HUES48 (cell line): Measurements from ENCODE around the gene GRM5.
"Not testable (repeated sequence)": the region's sequence is repeated elsewhere in the genome, so short reads cannot be mapped to it uniquely, and the experiment has no call there.

Experiments
- H3K27ac ChIP-seq: one replicate; pipeline ENCODE4 v1.7.0; 2013; ENCODE audit warnings: low read depth, low read length, inconsistent platforms
- H3K27me3 ChIP-seq: 2 replicates; pipeline ENCODE4 v1.6.1; 2013; ENCODE audit warnings: mild to moderate bottlenecking, low read length; ENCODE audit not compliant: control insufficient read depth, insufficient read depth
- H3K36me3 ChIP-seq: 2 replicates; pipeline ENCODE4 v1.6.1; 2013; ENCODE audit warnings: low read length; ENCODE audit not compliant: control insufficient read depth, insufficient read depth
- H3K4me1 ChIP-seq: 2 replicates; pipeline ENCODE4 v1.6.1; 2013; ENCODE audit warnings: mild to moderate bottlenecking, low read length; ENCODE audit not compliant: control insufficient read depth, insufficient read depth
- H3K4me3 ChIP-seq: 2 replicates; pipeline ENCODE4 v1.5.1; 2013; ENCODE audit warnings: mild to moderate bottlenecking, low read depth, low read length
- H3K9ac ChIP-seq: 2 replicates; pipeline ENCODE4 v1.6.1; 2013; ENCODE audit warnings: mild to moderate bottlenecking, low read depth, low read length, moderate library complexity
- H3K9me3 ChIP-seq: 2 replicates; pipeline ENCODE4 v1.6.1; 2013; ENCODE audit warnings: low read length; ENCODE audit not compliant: control insufficient read depth, insufficient read depth

GRM5 gene

DNA sequence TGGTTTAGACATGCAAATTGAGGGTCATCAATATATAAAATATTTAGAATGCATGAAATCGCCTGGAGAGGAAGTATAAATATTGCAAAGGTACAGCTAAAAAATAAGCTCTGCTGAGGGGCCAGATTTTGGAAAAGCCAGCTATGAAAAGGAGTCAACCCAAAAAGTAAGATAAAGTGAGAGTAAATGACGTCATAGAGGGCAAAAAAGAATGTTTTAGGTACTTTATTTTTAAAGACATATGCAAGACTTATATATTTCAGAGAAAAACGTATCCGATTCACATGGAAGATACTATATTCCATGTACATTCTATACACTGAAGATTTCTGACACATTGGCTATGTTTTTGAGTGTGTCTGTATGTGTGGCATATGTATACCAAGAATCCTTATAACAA is 13.6 kb downstream of the GRM5 start:
- H3K4me3 ChIP-seq = no peak overlapping the region
- H3K4me1 ChIP-seq = no peaks in the 10 kb centered on the region
- no peaks in the 10 kb centered on the region for H3K36me3 ChIP-seq
- no peaks in the 10 kb centered on the region; the same call in 1 of the 2 replicates for H3K9me3 ChIP-seq
- no peak overlapping the region for H3K27ac ChIP-seq
- H3K9ac ChIP-seq = no peak overlapping the region
- H3K27me3 ChIP-seq = no peaks in the 10 kb centered on the region

DNA sequence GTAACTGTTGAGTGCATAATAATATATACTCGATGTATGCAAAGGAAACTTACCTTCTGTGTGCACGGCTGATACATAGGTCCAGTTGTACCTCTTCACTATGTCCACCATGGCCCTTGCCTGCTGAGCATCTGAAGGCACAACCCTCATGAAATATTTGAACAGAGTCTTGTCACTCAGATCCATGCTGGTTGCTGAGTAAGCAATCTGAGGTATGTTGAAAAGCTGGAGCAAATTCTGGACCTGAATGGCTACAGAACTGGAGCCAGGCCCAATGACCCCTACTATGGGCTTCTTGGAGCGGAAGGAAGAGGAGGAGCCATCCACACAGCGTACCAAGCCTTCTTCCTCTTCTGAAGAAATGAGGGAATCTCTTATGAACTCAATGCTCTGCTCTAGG is 18.6 kb downstream of the GRM5 start:
- H3K27ac ChIP-seq, H3K4me3 ChIP-seq, H3K27me3 ChIP-seq, H3K9ac ChIP-seq, H3K4me1 ChIP-seq, H3K36me3 ChIP-seq, H3K9me3 ChIP-seq: not testable (repeated sequence)

DNA sequence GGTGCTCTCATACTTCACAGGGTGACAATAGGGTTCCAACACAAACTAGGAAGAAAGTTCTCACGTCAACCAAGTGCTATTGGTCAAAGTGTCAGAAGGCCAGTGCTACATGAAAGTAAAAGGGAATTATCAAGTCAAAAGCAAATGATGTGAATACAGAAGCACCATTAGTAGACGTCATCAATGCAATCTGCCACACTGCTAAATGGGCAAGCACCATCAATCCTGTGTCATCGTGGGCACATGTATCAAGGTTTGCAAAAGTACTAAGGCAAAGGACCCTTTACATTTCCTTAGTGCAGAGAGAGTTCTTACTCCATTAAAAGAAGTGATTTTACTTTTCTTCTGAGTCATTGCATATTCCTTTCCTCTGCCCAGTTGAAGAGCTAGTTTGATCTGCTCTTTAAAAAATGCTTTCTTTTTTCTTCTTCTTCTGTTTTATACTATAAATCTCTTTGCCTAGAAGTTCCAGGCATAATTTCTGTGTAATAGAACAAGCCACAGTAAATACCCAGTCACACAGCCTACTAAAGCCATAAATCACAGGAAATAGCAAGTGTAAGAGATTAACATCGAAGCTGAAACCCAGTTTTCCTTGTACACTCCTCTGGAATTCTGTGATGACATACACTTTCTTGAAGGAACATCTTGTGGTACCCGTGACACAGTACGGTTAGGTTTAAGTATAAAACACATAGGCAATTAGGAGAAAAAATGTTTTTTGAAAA is 21.8 kb downstream of the GRM5 start:
- H3K27ac ChIP-seq, H3K4me3 ChIP-seq, H3K36me3 ChIP-seq, H3K9ac ChIP-seq, H3K9me3 ChIP-seq, H3K4me1 ChIP-seq, H3K27me3 ChIP-seq: not testable (repeated sequence)

DNA sequence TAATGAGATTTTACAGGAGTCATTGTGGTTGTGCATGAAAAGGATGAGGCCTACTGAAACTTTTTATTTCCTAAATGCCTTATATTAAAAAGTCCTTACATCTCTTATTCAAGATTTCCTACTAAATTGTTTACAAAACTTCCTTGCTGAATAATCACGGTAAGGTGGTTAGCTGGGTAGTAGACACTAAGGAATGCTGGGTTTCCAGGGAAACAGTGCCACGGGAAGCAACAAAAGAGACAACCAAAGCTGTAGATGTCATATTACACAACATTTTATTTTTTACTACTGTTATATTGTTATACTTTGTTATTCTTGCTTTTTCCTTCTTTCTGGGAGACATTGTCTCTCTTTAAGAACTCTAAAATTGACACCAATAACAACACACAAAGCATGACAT is 36.1 kb downstream of the GRM5 start:
- not testable (repeated sequence) for H3K27ac ChIP-seq, H3K4me3 ChIP-seq

DNA sequence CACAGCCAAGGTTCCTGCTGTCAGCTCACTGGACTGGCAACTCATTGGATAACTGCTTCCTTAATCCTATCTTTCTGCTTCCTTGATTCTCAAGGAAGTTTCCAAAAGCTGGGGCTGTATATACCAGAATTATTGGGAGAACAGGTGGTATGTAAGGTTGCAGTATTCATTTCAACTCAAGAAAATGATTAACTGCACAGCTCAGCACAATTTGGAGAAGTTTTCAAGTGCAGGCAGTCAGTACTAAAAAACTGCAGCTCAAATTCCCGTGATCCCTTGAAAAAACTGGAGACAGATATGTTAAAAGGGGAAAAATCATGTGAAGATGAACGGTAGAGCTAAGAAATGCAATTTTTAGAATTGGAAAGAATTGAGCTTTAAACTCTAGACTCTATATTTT is 44.4 kb downstream of the GRM5 start:
- Histone ChIP-seq H3K27ac (no peak overlapping the region), H3K4me3 (no peak overlapping the region), H3K36me3 (no peaks in the 10 kb centered on the region), H3K4me1 (no peaks in the 10 kb centered on the region), H3K27me3 (no peaks in the 10 kb centered on the region), H3K9me3 (no peaks in the 10 kb centered on the region), H3K9ac (no peak overlapping the region)

More for the DNA sequence above, 36.1 kb downstream of the GRM5 start:
- not testable (repeated sequence) for H3K9ac ChIP-seq, H3K4me1 ChIP-seq, H3K9me3 ChIP-seq, H3K27me3 ChIP-seq, H3K36me3 ChIP-seq

DNA sequence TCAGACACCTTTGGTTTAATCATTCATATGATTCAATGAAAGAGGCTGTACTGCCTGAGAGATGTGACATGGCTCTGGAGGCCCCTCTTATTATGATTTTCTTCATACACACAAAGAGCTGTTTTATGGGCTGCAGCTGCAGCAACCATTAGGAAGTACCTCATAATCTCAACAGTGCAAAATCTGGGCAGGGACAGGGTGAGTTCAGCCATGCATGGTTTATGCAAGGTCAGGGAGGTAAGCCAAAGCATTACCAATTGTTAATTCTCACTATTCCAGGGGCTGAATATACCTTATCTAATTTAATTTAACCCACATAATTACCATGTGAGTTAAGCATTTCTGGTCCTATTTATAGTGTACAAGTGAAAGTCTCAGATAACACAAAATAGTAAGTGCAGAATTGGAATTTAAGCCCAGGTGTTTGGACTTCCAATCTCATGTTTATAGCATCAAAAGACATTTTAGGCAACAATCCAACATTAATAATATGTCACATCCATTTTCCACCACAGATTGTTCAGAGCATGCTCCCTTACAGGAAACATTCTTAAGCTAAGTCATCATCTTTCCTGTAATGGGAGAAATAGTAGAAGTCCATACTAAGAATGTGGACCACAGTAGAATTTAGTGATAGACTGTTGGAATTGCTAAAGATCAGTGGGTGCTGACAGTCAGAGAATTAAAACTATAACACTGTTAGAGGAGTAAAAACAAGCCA is 45.8 kb downstream of the GRM5 start:
- not testable (repeated sequence) for H3K36me3 ChIP-seq, H3K4me3 ChIP-seq, H3K27ac ChIP-seq

DNA sequence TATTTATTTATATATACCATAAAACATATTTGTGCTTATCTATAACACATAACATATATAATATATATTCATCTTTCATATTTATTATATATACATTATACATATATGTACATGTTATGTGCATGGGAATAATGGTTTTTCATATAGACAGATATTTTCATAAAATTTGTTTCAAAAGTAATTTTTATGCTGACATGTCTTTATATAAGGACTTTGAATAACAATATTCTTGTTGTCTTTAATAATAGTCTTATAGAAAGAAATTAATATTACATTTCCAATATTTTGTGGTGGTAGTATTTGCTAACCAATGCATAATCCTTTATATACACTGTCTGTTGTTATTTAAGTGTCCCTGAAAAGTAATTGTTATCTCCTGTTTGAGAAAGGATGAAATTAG is 49.6 kb downstream of the GRM5 start:
- Histone ChIP-seq H3K9ac (no peak overlapping the region), H3K27ac (no peak overlapping the region), H3K4me3 (no peak overlapping the region), H3K27me3 (no peaks in the 10 kb centered on the region), H3K9me3 (no peaks in the 10 kb centered on the region), H3K4me1 (no peaks in the 10 kb centered on the region), H3K36me3 (no peaks in the 10 kb centered on the region)

More for the DNA sequence above, 45.8 kb downstream of the GRM5 start:
- not testable (repeated sequence) for H3K27me3 ChIP-seq, H3K9me3 ChIP-seq, H3K4me1 ChIP-seq, H3K9ac ChIP-seq

DNA sequence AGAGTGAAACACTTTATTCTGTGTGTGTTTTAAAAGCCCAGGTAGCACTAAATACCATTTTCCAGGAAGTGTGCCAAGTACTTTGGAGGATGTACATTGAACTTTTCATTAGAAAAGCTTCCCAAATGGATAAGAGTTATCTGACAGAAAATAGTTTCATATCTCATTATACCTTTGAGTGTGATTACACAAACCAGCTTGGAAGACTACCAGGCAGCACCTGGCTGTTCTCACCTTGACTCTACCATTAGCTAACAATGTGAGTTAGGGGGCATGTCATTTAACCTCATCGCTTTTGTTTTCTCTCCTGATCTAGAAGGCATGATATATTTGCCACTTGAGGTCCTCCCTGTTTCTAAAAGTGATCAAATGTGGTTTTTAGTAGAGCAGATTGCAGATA is 50.2 kb downstream of the GRM5 start:
- no peak overlapping the region for H3K9ac ChIP-seq
- H3K9me3 ChIP-seq = no peaks in the 10 kb centered on the region

DNA sequence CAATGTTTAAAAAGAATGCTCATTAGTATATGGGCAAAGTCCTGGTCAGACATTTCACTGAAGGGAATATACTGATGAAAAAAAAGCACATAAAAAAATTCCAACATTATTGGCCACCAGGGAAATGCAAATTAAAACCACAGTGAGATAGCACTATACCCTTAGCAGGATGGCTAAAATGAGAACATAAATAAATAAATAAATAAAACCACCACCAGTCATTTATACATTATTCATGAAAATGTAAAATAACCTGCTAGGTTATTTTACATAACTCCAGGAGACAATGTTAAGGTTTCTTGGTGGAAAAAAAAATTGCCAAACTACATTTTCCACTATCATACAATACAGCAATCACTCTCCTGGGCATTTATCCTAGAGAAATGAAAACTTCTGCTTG is 64.9 kb downstream of the GRM5 start:
- not testable (repeated sequence) for H3K9ac ChIP-seq, H3K4me1 ChIP-seq, H3K36me3 ChIP-seq, H3K4me3 ChIP-seq, H3K27me3 ChIP-seq, H3K27ac ChIP-seq, H3K9me3 ChIP-seq

More for the DNA sequence above, 50.2 kb downstream of the GRM5 start:
- Histone ChIP-seq H3K4me1 (no peaks in the 10 kb centered on the region), H3K27ac (no peak overlapping the region), H3K27me3 (no peaks in the 10 kb centered on the region), H3K36me3 (no peaks in the 10 kb centered on the region), H3K4me3 (no peak overlapping the region)

DNA sequence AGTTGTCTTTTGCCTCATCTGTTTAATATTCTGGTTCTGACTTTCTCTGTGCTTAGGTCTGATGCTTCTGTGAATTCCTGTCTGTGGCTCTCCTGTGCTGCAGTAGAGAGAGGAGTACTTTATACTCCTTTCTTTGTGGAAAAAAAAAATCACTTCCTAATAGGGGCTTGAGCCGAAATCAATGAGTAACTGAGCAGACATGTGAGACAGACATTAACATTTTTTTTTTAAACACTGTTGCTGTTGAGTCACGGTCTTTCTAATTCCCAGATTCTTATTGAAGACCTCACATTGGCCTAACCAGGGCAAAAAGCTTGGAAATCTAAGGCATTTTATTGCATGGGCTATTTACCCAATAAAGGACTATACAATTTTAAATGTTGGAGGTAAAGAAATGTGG is 86.1 kb downstream of the GRM5 start:
- Histone ChIP-seq H3K9me3 (no peaks in the 10 kb centered on the region), H3K4me1 (no peaks in the 10 kb centered on the region; the same call in 1 of the 2 replicates), H3K27ac (peak overlapping the region; percentile 57), H3K36me3 (no peaks in the 10 kb centered on the region), H3K9ac (no peak overlapping the region), H3K27me3 (no peaks in the 10 kb centered on the region), H3K4me3 (no peak overlapping the region)

DNA sequence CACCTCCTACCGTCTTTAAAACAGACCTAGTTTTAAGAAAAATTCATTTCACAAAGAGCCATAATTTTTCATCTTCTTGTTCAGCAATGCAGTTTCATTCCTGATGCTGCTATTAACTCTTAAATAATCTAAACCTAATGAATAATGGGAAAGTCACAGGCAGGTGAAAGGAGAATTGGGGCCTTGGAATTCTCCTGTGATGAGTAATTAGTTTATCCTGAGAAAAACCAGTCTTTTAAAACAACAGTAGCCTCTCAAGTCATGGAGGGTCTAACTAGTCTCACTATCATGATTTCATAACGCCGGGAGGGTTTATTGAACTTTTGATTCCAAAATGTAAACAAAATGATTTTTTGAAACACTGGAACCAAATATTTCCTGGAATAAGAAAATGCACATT is 86.8 kb downstream of the GRM5 start:
- not testable (repeated sequence) for H3K4me3 ChIP-seq, H3K27me3 ChIP-seq, H3K9ac ChIP-seq, H3K36me3 ChIP-seq, H3K4me1 ChIP-seq, H3K9me3 ChIP-seq
- H3K27ac ChIP-seq = peak overlapping the region; percentile 57
